OCI-LY3 (cell line): ENCODE measurements around the gene PEMT.

Experiments
- H2AFZ ChIP-seq: fragments of 200-600, 300-600 bp; shearing (Covaris generic); 2 replicates; pipeline ENCODE4 v1.6.0; 2014; ENCODE audit warnings: antibody characterized with exemption, low read depth, low read length
- H3K27ac ChIP-seq: fragments of 200-600, 300-600 bp; sonication (generic); 2 replicates; pipeline ENCODE4 v1.5.1; 2014; ENCODE audit warnings: mild to moderate bottlenecking, low read length, moderate library complexity, mixed read lengths
- H3K27me3 ChIP-seq: fragments of 200-600, 300-600 bp; sonication (generic); 2 replicates; pipeline ENCODE4 v1.6.1; 2014; ENCODE audit warnings: low read depth, low read length, mixed read lengths
- H3K36me3 ChIP-seq: fragments of 200-600, 300-600 bp; sonication (generic); replicated peaks from 2 replicates; pipeline ENCODE3; 2014; ENCODE audit warnings: low read depth, low read length, mixed read lengths
- H3K4me1 ChIP-seq: fragments of 300-600, 200-600 bp; sonication (generic); 2 replicates; pipeline ENCODE4 v1.6.1; 2014; ENCODE audit warnings: low read length, mixed read lengths
- H3K4me2 ChIP-seq: fragments of 200-600, 300-600 bp; sonication (generic); 2 replicates; pipeline ENCODE4 v1.6.1; 2014; ENCODE audit warnings: low read length, mixed read lengths
- H3K4me3 ChIP-seq: fragments of 300-600, 200-600 bp; sonication (generic); 2 replicates; pipeline ENCODE4 v1.5.1; 2014; ENCODE audit warnings: antibody characterized with exemption, mild to moderate bottlenecking, low read length, moderate library complexity
- H3K79me2 ChIP-seq: fragments of 300-600, 200-600 bp; shearing (Covaris generic); 2 replicates; pipeline ENCODE4 v1.6.1; 2014; ENCODE audit warnings: mild to moderate bottlenecking, low read length, mixed read lengths
- H3K9ac ChIP-seq: fragments of 300-600, 200-600 bp; shearing (Covaris generic); 2 replicates; pipeline ENCODE4 v1.6.0; 2014; ENCODE audit warnings: mild to moderate bottlenecking, low read length, moderate library complexity
- H3K9me3 ChIP-seq: fragments of 200-600, 300-600 bp; shearing (Covaris generic); 2 replicates; pipeline ENCODE4 v1.6.1; 2014; ENCODE audit warnings: low read length, mixed read lengths; ENCODE audit not compliant: insufficient read depth
- H4K20me1 ChIP-seq: fragments of 200-600, 300-600 bp; sonication (generic); 2 replicates; pipeline ENCODE4 v1.6.1; 2016; ENCODE audit warnings: low read length, mixed read lengths; ENCODE audit not compliant: insufficient read depth
- EZH2phosphoT487 ChIP-seq: fragments of 200-600 bp; shearing (Covaris generic); IDR thresholded peaks from 2 replicates; pipeline ENCODE4 v1.6.1; 2018; ENCODE audit warnings: antibody characterized with exemption, mixed run types, low read depth
- TF ChIP-seq, protein P1 (sequence below): fragments of 200-600, 300-600 bp; sonication (generic); IDR thresholded peaks from 2 replicates; pipeline ENCODE4 v1.5.1; 2014; ENCODE audit warnings: antibody characterized with exemption, low read length, low read depth

PEMT gene

GRCh38 chr17:17519886-17520285 is 71.6 kb downstream of the PEMT start:
- no peaks in the 10 kb centered on the region for H3K9me3 ChIP-seq
- H3K9ac ChIP-seq: no peak overlapping the region
- H3K27me3 ChIP-seq: no peaks in the 10 kb centered on the region
- H3K27ac ChIP-seq: no peak overlapping the region
- no peaks in the 10 kb centered on the region for H3K36me3 ChIP-seq
- TF ChIP-seq EZH2phosphoT487: no peak
- TF ChIP-seq, protein P1, sequence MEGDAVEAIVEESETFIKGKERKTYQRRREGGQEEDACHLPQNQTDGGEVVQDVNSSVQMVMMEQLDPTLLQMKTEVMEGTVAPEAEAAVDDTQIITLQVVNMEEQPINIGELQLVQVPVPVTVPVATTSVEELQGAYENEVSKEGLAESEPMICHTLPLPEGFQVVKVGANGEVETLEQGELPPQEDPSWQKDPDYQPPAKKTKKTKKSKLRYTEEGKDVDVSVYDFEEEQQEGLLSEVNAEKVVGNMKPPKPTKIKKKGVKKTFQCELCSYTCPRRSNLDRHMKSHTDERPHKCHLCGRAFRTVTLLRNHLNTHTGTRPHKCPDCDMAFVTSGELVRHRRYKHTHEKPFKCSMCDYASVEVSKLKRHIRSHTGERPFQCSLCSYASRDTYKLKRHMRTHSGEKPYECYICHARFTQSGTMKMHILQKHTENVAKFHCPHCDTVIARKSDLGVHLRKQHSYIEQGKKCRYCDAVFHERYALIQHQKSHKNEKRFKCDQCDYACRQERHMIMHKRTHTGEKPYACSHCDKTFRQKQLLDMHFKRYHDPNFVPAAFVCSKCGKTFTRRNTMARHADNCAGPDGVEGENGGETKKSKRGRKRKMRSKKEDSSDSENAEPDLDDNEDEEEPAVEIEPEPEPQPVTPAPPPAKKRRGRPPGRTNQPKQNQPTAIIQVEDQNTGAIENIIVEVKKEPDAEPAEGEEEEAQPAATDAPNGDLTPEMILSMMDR: no peak
- H3K4me3 ChIP-seq: no peak overlapping the region
- H3K4me2 ChIP-seq: no peak overlapping the region
- H2AFZ ChIP-seq: no peak overlapping the region
- H3K4me1 ChIP-seq: no peaks in the 10 kb centered on the region
- H4K20me1 ChIP-seq: no peaks in the 10 kb centered on the region
- no peaks in the 10 kb centered on the region for H3K79me2 ChIP-seq

DNA sequence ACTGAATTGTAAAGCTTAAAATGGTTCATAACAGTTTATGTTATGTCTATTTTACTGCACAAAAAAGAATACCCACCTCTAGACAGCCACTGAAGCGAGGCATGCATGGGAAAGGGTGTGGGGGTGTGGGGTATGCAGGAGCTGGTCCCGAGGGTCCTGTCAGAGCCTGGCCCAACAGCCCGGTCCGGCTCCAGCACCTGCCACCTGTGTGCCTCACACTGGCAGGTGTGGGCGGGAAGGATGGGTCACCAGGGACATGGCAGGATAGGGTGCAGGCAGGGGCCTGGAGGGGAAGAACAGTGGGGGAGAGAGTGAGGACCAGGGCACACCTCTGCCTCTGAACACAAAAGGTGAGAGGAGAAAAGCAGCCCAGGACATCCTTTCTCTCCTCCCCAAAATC is 72.6 kb downstream of the PEMT start:
- no peak overlapping the region for H3K4me2 ChIP-seq
- H3K4me3 ChIP-seq: no peak overlapping the region
- no peaks in the 10 kb centered on the region for H3K4me1 ChIP-seq
- no peaks in the 10 kb centered on the region for H3K27me3 ChIP-seq
- no peaks in the 10 kb centered on the region for H3K9me3 ChIP-seq
- no peak for TF ChIP-seq EZH2phosphoT487
- TF ChIP-seq, protein P1: no peak
- no peaks in the 10 kb centered on the region for H3K79me2 ChIP-seq
- no peak overlapping the region for H3K27ac ChIP-seq
- no peak overlapping the region for H3K9ac ChIP-seq
- no peaks in the 10 kb centered on the region for H3K36me3 ChIP-seq
- H2AFZ ChIP-seq: no peak overlapping the region
- H4K20me1 ChIP-seq: no peaks in the 10 kb centered on the region

GRCh38 chr17:17518014-17518413 is 73.5 kb downstream of the PEMT start:
- Histone ChIP-seq H3K4me2 (no peak overlapping the region), H3K9ac (no peak overlapping the region), H3K36me3 (no peaks in the 10 kb centered on the region), H3K9me3 (no peaks in the 10 kb centered on the region), H3K4me1 (no peaks in the 10 kb centered on the region), H3K79me2 (no peaks in the 10 kb centered on the region), H2AFZ (no peak overlapping the region), H4K20me1 (no peaks in the 10 kb centered on the region), H3K27me3 (no peaks in the 10 kb centered on the region), H3K4me3 (no peak overlapping the region), H3K27ac (no peak overlapping the region)
- TF ChIP-seq EZH2phosphoT487: no peak
- TF ChIP-seq, protein P1: no peak

DNA sequence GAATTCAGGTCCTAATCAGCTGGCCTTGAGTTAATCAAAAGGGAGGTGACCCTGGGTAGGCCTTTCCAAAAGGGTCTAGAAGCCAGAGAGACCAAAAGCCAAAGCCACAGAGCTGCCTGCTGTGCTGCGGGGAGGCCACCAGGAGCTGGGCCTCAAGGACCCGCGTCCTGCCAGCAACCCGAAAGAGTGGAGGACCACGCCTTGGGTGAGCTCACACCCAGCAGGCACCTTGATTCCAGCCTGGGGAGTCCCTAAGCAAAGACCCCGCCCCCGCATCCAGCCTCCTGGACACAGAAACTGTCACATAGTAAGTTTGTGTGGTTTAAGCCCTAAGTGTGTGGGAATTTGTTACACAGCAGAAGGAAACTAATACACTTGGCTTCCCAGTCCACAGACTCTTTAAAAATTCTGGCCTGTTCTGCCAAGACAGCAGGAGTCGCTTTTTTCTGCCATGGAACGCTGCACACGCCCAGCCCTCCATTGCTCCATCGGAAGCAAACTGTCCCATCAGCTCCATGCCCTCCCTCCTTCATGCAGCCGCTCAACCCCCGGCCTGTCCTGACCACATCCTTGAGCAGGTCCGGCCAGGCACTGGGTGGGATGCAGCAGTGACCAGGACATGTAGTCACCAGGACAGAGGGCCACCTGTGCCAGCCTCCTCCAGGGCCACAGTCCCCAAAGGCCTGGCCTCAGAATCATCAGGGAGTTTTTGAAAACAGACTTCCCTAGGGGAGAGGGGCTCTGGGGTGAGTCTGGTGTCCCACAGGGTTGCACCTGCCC is 74.4 kb downstream of the PEMT start:
- Histone ChIP-seq H3K9me3 (no peaks in the 10 kb centered on the region), H3K4me2 (no peak overlapping the region), H3K79me2 (no peaks in the 10 kb centered on the region), H3K27me3 (no peaks in the 10 kb centered on the region), H3K9ac (no peak overlapping the region), H4K20me1 (no peaks in the 10 kb centered on the region), H3K27ac (no peak overlapping the region), H3K36me3 (no peaks in the 10 kb centered on the region), H2AFZ (no peak overlapping the region), H3K4me1 (no peaks in the 10 kb centered on the region), H3K4me3 (no peak overlapping the region)
- TF ChIP-seq, protein P1: no peak
- no peak for TF ChIP-seq EZH2phosphoT487
